MG63 (cell line): ENCODE measurements around the gene MALT1. TPM values are rescaled to one million over a fixed set of nuclear protein-coding genes. Genes with fewer than 3 reads are reported as not detected.
"Not testable (repeated sequence)": the region's sequence is repeated elsewhere in the genome, so short reads cannot be mapped to it uniquely, and the experiment has no call there.

Source experiments
- DNase-seq: peaks from one replicate; pipeline ENCODE4 v3.0.0-alpha.2; 2020
- H3K27me3 ChIP-seq: fragments of 250-450 bp; sonication (Bioruptor Pico); 2 replicates; pipeline ENCODE4 v1.5.1; 2020; ENCODE audit warnings: mild to moderate bottlenecking, moderate library complexity
- H3K36me3 ChIP-seq: fragments of 250-450 bp; sonication (Bioruptor Pico); 2 replicates; pipeline ENCODE4 v1.5.1; 2020; ENCODE audit warnings: mild to moderate bottlenecking, moderate library complexity
- H3K4me3 ChIP-seq: fragments of 250-450 bp; sonication (Bioruptor Pico); 2 replicates; pipeline ENCODE4 v1.5.1; 2020; ENCODE audit warnings: mild to moderate bottlenecking, moderate library complexity
- H3K9me3 ChIP-seq: fragments of 250-450 bp; sonication (Bioruptor Pico); 2 replicates; pipeline ENCODE4 v1.5.1; 2020; ENCODE audit warnings: mild to moderate bottlenecking, moderate library complexity
- total RNA-seq: library from RNA; depleted of rRNA; stranded (reverse); fragments of >200 nt; shearing (Covaris generic); gene quantifications from 2 replicates; pipeline ENCODE4 v1.2.3, GENCODE V29; 2014; ENCODE audit warnings: low replicate concordance; rRNA removed

MALT1 gene, protein sequence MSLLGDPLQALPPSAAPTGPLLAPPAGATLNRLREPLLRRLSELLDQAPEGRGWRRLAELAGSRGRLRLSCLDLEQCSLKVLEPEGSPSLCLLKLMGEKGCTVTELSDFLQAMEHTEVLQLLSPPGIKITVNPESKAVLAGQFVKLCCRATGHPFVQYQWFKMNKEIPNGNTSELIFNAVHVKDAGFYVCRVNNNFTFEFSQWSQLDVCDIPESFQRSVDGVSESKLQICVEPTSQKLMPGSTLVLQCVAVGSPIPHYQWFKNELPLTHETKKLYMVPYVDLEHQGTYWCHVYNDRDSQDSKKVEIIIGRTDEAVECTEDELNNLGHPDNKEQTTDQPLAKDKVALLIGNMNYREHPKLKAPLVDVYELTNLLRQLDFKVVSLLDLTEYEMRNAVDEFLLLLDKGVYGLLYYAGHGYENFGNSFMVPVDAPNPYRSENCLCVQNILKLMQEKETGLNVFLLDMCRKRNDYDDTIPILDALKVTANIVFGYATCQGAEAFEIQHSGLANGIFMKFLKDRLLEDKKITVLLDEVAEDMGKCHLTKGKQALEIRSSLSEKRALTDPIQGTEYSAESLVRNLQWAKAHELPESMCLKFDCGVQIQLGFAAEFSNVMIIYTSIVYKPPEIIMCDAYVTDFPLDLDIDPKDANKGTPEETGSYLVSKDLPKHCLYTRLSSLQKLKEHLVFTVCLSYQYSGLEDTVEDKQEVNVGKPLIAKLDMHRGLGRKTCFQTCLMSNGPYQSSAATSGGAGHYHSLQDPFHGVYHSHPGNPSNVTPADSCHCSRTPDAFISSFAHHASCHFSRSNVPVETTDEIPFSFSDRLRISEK
- 18.1 and 24.6 TPM in 2 replicates for total RNA-seq

- H3K9me3 ChIP-seq, result no peaks in the 10 kb centered on the region
- H3K4me3 ChIP-seq, result peak within 1 kb of the TSS; percentile 67
- H3K27me3 ChIP-seq, result no peaks in the 10 kb centered on the region
- no peaks in the 10 kb centered on the region; the same call in 1 of the 2 replicates for H3K36me3 ChIP-seq
- peak; percentile 91 for DNase-seq
Observed at GRCh38 chr18:58671111-58671631, at the start of gene MALT1. Gene MALT1 (plus strand): TSS chr18:58671465. CDS start chr18:58671644, 179 bp downstream.

GRCh38 chr18:58624011-58624410, 47.3 kb upstream of the MALT1 start:
- no peak for DNase-seq
- Histone ChIP-seq H3K9me3 (no peaks in the 10 kb centered on the region), H3K4me3 (no peak overlapping the region), H3K27me3 (no peaks in the 10 kb centered on the region), H3K36me3 (no peaks in the 10 kb centered on the region)

GRCh38 chr18:58625839-58626238, 45.4 kb upstream of the MALT1 start:
- no peaks in the 10 kb centered on the region for H3K36me3 ChIP-seq
- no peaks in the 10 kb centered on the region for H3K27me3 ChIP-seq
- DNase-seq, result no peak
- no peaks in the 10 kb centered on the region for H3K9me3 ChIP-seq
- H3K4me3 ChIP-seq, result no peak overlapping the region

- H3K27me3 ChIP-seq, result no peaks in the 10 kb centered on the region
- H3K4me3 ChIP-seq, result no peak overlapping the region
- H3K9me3 ChIP-seq, result no peaks in the 10 kb centered on the region
- no peaks in the 10 kb centered on the region for H3K36me3 ChIP-seq
- no peak for DNase-seq
Observed at GRCh38 chr18:58630071-58630470, 41.2 kb upstream of the MALT1 start.

GRCh38 chr18:58631301-58631700, 40.0 kb upstream of the MALT1 start:
- Histone ChIP-seq H3K27me3 (no peaks in the 10 kb centered on the region), H3K9me3 (no peaks in the 10 kb centered on the region)

GRCh38 chr18:58632552-58632951, 38.7 kb upstream of the MALT1 start:
- no peak for DNase-seq
- no peaks in the 10 kb centered on the region for H3K27me3 ChIP-seq
- H3K36me3 ChIP-seq, result no peaks in the 10 kb centered on the region

More at GRCh38 chr18:58631301-58631700, 40.0 kb upstream of the MALT1 start:
- Histone ChIP-seq H3K36me3 (no peaks in the 10 kb centered on the region), H3K4me3 (no peak overlapping the region)
- DNase-seq, result no peak

GRCh38 chr18:58633874-58634273, 37.4 kb upstream of the MALT1 start:
- DNase-seq, result no peak
- Histone ChIP-seq H3K9me3 (no peaks in the 10 kb centered on the region), H3K27me3 (no peaks in the 10 kb centered on the region), H3K36me3 (no peaks in the 10 kb centered on the region), H3K4me3 (no peak overlapping the region)

More at GRCh38 chr18:58632552-58632951, 38.7 kb upstream of the MALT1 start:
- Histone ChIP-seq H3K4me3 (no peak overlapping the region), H3K9me3 (no peaks in the 10 kb centered on the region)

GRCh38 chr18:58635891-58636290, 35.4 kb upstream of the MALT1 start:
- Histone ChIP-seq H3K36me3 (no peaks in the 10 kb centered on the region), H3K4me3 (no peak overlapping the region), H3K27me3 (no peaks in the 10 kb centered on the region), H3K9me3 (no peaks in the 10 kb centered on the region)
- no peak for DNase-seq

GRCh38 chr18:58637197-58637596, 34.1 kb upstream of the MALT1 start:
- Histone ChIP-seq H3K9me3 (no peaks in the 10 kb centered on the region), H3K4me3 (no peak overlapping the region), H3K36me3 (no peaks in the 10 kb centered on the region), H3K27me3 (no peaks in the 10 kb centered on the region)
- DNase-seq, result no peak

GRCh38 chr18:58637946-58638345, 33.3 kb upstream of the MALT1 start:
- H3K36me3 ChIP-seq, result no peaks in the 10 kb centered on the region
- no peak for DNase-seq

GRCh38 chr18:58638441-58638840, 32.8 kb upstream of the MALT1 start:
- no peak overlapping the region for H3K4me3 ChIP-seq
- H3K9me3 ChIP-seq, result no peaks in the 10 kb centered on the region
- DNase-seq, result no peak
- H3K36me3 ChIP-seq, result no peaks in the 10 kb centered on the region
- no peaks in the 10 kb centered on the region for H3K27me3 ChIP-seq

More at GRCh38 chr18:58637946-58638345, 33.3 kb upstream of the MALT1 start:
- H3K4me3 ChIP-seq, result no peak overlapping the region
- no peaks in the 10 kb centered on the region for H3K9me3 ChIP-seq
- no peaks in the 10 kb centered on the region for H3K27me3 ChIP-seq

DNA sequence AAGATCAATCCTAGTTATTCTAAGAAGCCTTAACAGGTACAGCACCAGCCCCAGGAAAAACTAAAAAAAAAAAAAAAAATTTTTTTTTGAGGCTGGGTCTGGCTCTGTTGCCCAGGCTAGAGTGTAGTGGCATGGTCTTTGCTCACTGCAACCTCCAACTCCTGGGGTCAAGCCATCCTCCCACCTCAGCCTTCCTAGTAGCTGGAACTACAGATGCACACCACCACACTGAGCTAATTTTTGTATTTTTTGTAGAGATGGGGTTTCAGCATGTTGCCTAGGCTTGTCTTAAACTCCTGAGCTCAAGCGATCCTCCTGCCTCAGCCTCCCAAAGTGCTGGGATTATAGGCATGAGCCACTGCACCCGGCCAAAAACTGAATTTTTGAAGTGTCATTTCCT, 32.0 kb upstream of the MALT1 start:
- H3K27me3 ChIP-seq, result no peaks in the 10 kb centered on the region
- H3K4me3 ChIP-seq, result no peak overlapping the region
- no peak for DNase-seq

DNA sequence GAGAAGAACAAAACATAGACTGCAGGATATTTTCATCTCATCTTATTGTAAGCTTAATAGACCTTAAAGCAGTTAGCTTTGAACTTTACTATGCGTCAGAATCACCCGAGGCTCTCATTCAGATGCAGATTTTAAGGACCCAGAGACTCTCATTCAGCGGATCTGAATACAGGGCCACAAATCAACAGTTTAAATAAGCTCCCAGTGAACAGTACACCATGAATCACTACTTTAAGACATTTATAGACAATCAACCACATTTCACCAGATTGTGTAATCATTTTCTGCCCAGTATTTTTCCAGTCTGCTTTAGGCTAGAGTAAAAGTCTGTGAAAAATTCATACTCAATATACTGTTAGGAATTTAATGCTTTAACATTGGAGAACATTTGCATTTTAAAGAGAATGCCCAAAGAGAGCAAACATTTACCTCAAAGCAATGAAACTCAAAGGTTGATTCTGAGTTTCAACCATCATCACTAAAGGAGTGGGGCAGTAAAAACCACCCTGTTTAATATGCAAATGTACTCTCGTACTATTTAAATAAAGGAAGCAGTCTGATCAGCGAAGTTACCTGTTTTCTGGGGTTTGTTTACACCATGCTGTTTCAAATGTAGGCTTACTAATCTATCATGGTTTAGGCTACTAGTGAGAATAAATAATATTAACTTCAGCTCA, 31.4 kb upstream of the MALT1 start:
- DNase-seq, result no peak
- Histone ChIP-seq H3K27me3 (no peaks in the 10 kb centered on the region), H3K36me3 (no peaks in the 10 kb centered on the region), H3K9me3 (no peaks in the 10 kb centered on the region), H3K4me3 (no peak overlapping the region)

More for the DNA sequence above, 32.0 kb upstream of the MALT1 start:
- Histone ChIP-seq H3K9me3 (no peaks in the 10 kb centered on the region), H3K36me3 (no peaks in the 10 kb centered on the region)

DNA sequence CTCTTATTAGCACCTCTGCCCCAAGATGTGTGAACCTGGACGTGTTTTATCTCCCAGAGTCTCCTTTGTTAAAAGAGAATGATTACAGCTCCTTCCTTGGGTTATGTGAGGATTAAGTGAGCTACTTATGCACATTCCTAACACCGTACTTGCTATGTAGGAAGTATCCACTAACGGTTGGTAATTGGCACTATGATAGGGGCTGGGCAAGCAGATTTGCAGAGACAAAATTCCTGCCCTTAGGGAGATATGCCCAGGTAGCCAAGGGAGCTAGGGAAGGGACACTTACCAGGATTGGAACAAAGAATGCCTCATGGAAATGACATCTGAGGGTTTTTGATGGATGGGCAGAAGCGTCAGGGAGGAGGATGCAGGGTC, 30.8 kb upstream of the MALT1 start:
- Histone ChIP-seq H3K4me3 (no peak overlapping the region), H3K36me3 (no peaks in the 10 kb centered on the region), H3K27me3 (no peaks in the 10 kb centered on the region), H3K9me3 (no peaks in the 10 kb centered on the region)
- DNase-seq, result no peak

DNA sequence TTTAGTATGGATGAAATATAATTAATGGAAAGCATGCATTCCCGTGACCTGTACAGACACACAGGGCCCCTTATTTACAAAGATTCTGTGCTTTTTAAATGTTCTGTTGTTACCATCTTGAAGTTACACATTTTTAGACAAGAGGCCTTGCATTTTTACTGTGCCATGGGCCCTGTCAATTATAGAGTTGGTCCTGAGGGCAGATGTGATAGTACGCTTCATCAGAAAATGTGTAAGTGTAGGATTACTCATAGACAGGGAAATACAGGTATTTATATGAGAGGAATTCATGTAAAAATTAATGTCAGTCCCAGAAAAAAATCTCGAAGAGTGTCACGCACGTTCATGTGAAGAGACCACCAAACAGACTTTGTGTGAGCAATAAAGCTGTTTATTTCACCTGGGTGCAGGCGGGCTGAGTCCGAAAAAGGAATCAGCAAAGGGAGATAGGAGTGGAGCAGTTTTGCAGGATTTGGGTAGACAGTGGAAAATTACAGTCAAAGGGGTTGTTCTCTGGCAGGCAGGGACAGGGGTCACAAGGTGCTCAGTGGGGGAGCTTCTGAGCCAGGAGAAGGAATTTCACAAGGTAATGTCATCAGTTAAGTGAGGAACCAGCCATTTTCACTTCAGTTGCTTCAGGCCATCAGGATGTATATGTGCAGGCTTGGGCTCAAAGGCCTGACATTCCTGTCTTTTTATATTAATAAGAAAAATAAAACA, 30.2 kb upstream of the MALT1 start:
- DNase-seq, result no peak
- Histone ChIP-seq H3K27me3 (no peaks in the 10 kb centered on the region), H3K36me3 (no peaks in the 10 kb centered on the region), H3K4me3 (no peak overlapping the region), H3K9me3 (no peaks in the 10 kb centered on the region)

DNA sequence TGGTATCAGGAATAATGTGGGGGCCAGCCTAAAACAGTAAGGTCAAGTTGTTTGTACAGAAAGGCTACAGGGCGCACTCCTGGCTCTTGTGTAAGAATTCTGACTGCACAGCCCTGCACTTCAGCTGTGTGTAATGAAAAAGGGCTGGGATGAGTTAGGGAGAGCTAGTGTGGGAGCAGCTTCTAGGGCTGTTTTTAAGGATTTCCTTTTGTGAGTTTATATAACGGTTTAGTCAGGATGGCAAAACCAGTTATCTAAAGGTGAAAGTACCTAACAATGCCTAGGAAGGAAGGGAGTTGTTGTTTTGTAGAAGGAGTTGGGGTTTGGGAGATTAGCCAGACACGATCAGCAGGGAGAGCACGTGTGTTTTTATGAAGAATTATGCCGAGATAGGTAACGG, 27.7 kb upstream of the MALT1 start:
- not testable (repeated sequence) for H3K27me3 ChIP-seq, H3K9me3 ChIP-seq, H3K36me3 ChIP-seq, H3K4me3 ChIP-seq, DNase-seq
